Epithelial cell of proximal tubule (primary cell): ENCODE results near the gene ATP13A2. TPM values are rescaled to one million over a fixed set of nuclear protein-coding genes. Genes with fewer than 3 reads are reported as not detected.

Source experiments
- DNase-seq: peaks from one replicate; pipeline ENCODE4 v3.0.0-alpha.2; 2011; ENCODE audit warnings: low read depth
- H3K4me3 ChIP-seq: 2 replicates; pipeline ENCODE4 v1.5.1; 2011; ENCODE audit warnings: low read depth, mild to moderate bottlenecking, low read length
- total RNA-seq: library from RNA; depleted of rRNA; stranded (reverse); fragments of >200 nt; gene quantifications from 2 replicates; pipeline ENCODE4 v1.2.3, GENCODE V29; 2015
- TF ChIP-seq, protein P1 (sequence below): conservative IDR thresholded peaks from 2 replicates; pipeline ENCODE4 v1.5.1; 2012; ENCODE audit warnings: low read depth, mild to moderate bottlenecking, low read length

The ATP13A2 gene
- total RNA-seq, 1 donor from 2014 or later: 87.8 TPM

DNA sequence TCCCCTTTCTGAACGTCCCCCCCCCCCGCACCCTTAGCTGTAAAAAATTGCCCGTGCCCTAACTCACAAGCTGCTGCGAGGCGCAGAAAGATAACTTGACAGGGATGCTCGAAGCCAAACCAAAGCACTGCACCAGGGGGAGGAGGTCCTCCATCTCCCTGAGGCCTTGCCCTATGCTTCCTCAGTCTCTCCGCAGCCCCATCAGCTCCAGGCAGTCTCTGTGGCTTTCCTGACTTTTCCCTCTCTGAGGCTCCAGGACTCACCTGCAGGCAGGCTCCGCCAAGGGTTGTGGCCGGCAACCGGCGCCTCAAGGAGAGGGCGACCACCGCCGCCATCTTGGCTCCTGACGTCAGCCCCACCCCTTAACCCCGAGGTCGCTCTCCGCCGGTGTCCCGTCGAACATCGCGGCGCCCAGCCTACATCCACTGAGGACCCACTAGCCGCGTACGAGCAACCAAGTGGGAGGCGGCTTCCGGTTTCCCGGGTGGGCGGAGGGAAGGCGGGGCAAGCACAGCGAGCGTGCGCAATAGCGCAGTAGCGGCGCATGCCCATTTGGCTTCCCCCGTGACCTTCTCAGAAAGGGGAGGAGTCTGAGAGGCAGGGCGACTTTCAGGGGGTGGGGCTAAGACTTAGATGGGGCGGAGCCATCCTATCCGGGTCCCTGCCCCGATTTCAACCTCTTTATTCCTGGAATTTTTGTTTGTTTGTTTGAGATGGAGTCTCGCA, 42.1 kb upstream of the ATP13A2 start, which contains the start of gene SDHB:
SDHB (minus strand) TSS at position 348 of the 726 bp plus-strand sequence; CDS start at position 335, 13 bp downstream.
- TF ChIP-seq, protein P1, sequence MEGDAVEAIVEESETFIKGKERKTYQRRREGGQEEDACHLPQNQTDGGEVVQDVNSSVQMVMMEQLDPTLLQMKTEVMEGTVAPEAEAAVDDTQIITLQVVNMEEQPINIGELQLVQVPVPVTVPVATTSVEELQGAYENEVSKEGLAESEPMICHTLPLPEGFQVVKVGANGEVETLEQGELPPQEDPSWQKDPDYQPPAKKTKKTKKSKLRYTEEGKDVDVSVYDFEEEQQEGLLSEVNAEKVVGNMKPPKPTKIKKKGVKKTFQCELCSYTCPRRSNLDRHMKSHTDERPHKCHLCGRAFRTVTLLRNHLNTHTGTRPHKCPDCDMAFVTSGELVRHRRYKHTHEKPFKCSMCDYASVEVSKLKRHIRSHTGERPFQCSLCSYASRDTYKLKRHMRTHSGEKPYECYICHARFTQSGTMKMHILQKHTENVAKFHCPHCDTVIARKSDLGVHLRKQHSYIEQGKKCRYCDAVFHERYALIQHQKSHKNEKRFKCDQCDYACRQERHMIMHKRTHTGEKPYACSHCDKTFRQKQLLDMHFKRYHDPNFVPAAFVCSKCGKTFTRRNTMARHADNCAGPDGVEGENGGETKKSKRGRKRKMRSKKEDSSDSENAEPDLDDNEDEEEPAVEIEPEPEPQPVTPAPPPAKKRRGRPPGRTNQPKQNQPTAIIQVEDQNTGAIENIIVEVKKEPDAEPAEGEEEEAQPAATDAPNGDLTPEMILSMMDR: no peak
- peak within 1 kb of the TSS; percentile 100 for H3K4me3 ChIP-seq
- peak; percentile 79 for DNase-seq

DNA sequence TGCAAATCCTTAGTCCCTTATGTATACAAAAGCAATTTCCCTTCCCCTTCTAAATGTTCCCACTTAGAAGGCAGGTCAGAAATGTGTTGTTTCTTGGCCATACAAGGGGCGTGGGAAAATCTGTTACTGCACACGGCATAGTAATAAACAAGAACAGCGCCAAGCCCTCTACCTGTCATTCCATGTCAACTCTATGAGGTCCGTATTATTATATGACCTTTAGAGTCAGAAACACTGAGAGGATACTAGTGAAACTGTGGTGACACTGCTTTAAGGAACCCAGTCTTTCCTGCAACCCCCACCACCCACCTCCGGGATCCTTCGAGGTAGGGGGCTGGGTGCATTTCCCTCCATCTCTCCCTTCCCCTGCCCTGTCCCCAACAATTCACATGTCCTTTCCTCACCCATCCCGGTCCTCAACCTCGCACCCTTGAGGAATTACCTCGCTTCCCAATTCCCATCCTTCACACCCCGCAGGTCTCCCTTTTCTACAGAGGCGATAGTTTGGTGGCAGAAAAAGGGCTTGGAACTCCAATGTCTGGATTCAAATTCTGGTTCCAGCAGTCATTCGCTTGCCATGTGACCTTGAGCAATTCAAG, 41.5 kb upstream of the ATP13A2 start:
- peak overlapping the region; percentile 100 for H3K4me3 ChIP-seq
- TF ChIP-seq, protein P1: no peak
- DNase-seq: no peak

- TF ChIP-seq, protein P1: no peak
- H3K4me3 ChIP-seq: peak overlapping the region; percentile 100
Observed at GRCh38 chr1:17052641-17053040, 40.9 kb upstream of the ATP13A2 start.

GRCh38 chr1:17052038-17052437, 40.3 kb upstream of the ATP13A2 start:
- H3K4me3 ChIP-seq: peak overlapping the region; percentile 100
- no peak for DNase-seq

More at GRCh38 chr1:17052641-17053040, 40.9 kb upstream of the ATP13A2 start:
- DNase-seq: no peak

GRCh38 chr1:17047924-17048323, 36.2 kb upstream of the ATP13A2 start:
- DNase-seq: no peak
- TF ChIP-seq, protein P1: no peak
- H3K4me3 ChIP-seq: no peak overlapping the region

More at GRCh38 chr1:17052038-17052437, 40.3 kb upstream of the ATP13A2 start:
- TF ChIP-seq, protein P1: no peak

DNA sequence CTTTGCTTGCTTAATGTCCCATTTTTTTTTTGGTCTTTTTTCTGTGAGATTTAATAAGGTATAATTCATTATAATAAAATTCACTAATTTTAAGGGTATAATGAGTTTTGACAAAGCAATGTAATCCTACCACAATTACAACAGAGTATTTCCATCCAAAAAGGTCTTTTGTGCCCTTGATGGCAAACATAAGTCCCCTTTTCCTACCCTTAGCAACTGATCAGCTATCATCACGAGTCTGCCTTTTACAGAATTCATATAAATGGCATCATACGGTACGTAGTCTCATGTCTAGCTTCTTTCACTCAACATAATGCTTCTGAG, 34.6 kb upstream of the ATP13A2 start:
- TF ChIP-seq, protein P1: no peak
- H3K4me3 ChIP-seq: no peak overlapping the region
- no peak for DNase-seq
